RWPE1 (cell line): ENCODE measurements around the gene FOXL1.

Source experiments
- CTCF ChIA-PET: fragments of 350-600 bp; sonication (Branson Sonifier 250); formaldehyde crosslinking; extraction: SDS; loops from one replicate; lab custom pipeline; 2021; lab: Yijun Ruan, JAX
- POLR2A ChIA-PET: fragments of 400-600 bp; formaldehyde crosslinking; extraction: SDS; loops from one replicate; lab custom pipeline; 2020; ENCODE audit warnings: antibody characterized with exemption; ENCODE audit not compliant: low non-redundant PET; lab: Yijun Ruan, JAX
- DNase-seq: peaks from one replicate; pipeline ENCODE4 v3.0.0; 2012; ENCODE audit warnings: low spot score
- H3K27ac ChIP-seq: fragments of 450-650 bp; 2 replicates; pipeline ENCODE4 v1.5.1; 2017
- TF ChIP-seq, protein P1 (sequence below): fragments of 450-650 bp; conservative IDR thresholded peaks from 2 replicates; pipeline ENCODE4 v1.5.1; 2017; ENCODE audit warnings: low read depth, mild to moderate bottlenecking

FOXL1 gene

DNA sequence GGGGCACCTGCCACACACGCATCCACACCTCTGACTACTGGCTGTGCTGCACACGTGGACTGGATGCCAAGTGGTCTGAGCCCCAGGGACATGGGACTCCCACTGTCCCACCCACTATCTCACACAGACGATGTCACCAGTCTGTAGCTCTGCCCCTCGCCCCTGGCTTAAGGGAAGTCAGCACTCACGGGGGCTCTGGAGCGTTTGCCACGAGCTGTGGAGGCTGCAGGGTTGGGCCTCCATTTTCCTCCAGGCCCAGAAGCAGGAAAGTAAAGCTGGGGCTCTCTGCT is 45.9 kb upstream of the FOXL1 start:
- H3K27ac ChIP-seq, result no peak overlapping the region
- no peak for DNase-seq
- TF ChIP-seq, protein P1, sequence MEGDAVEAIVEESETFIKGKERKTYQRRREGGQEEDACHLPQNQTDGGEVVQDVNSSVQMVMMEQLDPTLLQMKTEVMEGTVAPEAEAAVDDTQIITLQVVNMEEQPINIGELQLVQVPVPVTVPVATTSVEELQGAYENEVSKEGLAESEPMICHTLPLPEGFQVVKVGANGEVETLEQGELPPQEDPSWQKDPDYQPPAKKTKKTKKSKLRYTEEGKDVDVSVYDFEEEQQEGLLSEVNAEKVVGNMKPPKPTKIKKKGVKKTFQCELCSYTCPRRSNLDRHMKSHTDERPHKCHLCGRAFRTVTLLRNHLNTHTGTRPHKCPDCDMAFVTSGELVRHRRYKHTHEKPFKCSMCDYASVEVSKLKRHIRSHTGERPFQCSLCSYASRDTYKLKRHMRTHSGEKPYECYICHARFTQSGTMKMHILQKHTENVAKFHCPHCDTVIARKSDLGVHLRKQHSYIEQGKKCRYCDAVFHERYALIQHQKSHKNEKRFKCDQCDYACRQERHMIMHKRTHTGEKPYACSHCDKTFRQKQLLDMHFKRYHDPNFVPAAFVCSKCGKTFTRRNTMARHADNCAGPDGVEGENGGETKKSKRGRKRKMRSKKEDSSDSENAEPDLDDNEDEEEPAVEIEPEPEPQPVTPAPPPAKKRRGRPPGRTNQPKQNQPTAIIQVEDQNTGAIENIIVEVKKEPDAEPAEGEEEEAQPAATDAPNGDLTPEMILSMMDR, result no peak
- POLR2A ChIA-PET, result no interaction called here
- CTCF ChIA-PET, result interaction anchor here (0.6 to 1.5 kb wide), 2 partner anchors 12 to 1339 kb away, joined by 3 to 6 read pairs; no protein-coding TSS in a partner anchor

DNA sequence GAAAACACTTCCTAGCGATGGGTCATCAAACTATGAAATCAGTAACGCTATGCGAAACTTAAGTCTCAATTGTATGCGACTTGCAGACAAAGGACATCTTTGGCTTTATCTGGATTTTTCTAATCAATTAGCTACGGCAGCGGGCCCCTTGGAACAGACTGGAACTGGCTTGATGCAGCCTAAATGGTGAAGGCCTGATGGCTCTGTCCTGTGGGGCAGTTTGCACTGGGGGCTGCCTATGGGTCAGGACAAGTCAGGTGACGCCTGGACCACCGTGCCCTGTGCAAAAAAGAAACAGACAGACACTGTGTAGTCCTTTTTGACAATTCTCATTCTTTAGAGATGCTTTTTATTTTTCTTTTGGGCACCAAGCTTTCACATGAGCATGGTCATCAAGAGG is 45.3 kb upstream of the FOXL1 start:
- H3K27ac ChIP-seq, result no peak overlapping the region
- TF ChIP-seq, protein P1, result no peak
- DNase-seq, result no peak
- CTCF ChIA-PET, result interaction anchor here (1.5 kb wide), 1 partner anchor 13 kb away, joined by 6 read pairs; no protein-coding TSS in a partner anchor
- POLR2A ChIA-PET, result no interaction called here

DNA sequence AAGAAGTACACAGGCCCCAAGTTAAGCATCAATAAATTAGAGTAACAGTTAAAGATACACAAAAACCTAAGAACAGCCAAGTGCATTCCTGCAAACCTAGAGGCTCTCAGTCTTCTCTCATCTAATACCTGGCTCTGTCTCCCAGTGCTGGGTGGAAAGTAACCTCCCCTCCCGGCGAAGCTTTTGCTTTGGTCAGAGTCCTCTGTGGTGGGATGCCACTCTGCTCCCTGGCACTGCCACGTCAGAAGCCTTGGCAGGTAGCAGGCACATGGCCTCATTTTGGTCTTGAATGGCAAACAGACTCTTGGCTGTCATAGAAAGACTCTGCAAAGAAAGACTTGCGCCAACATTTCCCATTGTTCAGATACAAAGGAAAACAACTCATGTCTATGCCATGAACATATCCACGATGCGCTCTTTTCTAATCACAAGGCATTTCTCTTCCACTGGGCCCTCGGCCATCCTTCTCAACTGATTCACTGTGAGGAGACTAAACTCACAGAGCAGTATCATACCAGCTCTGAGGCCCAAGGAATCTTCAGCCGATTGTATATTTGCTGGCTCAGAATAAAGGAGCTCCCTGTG is 44.5 kb upstream of the FOXL1 start:
- ChIA-PET CTCF (interaction anchor here (1.5 kb wide), 1 partner anchor 14 kb away, joined by 6 read pairs; no protein-coding TSS in a partner anchor), POLR2A (no interaction called here)
- no peak overlapping the region for H3K27ac ChIP-seq
- DNase-seq, result no peak
- TF ChIP-seq, protein P1, result no peak

DNA sequence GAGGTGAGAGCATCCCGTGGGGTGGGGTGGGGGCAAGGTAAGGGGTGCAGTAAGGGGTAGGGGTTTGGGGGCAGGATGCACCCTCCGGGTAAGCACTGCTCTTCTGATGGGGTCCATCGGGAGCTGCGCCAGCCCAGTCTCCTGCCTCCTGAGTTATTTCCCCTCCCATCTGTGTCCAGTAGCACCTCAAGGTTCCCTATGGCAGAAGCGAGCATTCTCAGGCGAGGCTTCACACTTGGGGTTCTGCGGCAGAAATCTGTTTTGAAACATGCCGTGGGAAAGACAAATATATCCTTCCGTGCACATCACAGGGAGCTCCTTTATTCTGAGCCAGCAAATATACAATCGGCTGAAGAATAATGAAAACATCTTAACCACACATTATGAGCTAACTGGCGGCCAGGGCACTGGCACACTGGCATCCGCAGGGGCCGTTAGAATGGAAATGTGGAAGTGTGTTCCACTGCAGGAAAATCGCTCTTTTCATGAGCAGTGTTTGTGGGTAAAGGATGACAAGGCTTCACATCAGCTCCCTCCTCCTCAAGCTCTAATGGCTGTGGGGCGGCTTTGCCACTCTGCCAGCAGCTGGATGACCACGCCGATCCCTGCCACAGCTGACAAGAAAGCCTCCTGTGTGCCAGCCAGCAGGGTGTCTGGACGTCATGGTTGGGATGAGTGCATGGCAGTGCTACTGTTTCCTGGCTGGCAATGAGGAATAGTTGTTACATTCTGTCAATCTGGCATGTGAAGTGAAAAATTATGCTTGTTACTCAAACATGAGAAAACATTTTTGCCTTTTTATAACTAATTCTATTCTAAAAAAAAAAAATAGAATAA is 43.4 kb upstream of the FOXL1 start:
- POLR2A ChIA-PET, result no interaction called here
- CTCF ChIA-PET, result interaction anchor here (0.7 kb wide), 1 partner anchor 528 kb away, joined by 3 read pairs; no protein-coding TSS in a partner anchor
- no peak for DNase-seq
- TF ChIP-seq, protein P1, result no peak
- no peak overlapping the region for H3K27ac ChIP-seq

DNA sequence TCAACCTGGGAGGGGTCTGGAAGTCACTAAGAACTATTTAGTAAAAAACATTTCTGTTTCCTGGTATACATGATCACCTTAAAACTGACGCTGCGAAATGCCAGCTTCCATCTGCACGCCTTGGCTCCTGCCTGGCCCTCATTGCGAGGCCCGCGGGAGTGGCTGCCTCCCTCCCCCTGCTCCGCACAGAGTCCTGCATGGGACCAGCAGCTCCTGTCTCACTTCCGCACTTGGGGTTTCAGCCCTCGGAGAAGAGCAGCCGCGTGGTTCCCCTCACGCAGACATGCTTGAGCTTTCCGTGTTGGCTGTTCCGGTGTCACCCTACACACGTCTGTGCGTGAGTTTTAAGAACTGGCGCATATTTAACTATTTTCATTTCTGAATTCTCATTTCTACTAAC is 41.7 kb upstream of the FOXL1 start:
- TF ChIP-seq, protein P1, result no peak
- H3K27ac ChIP-seq, result no peak overlapping the region
- no peak for DNase-seq
- ChIA-PET POLR2A (no interaction called here), CTCF (no interaction called here)

DNA sequence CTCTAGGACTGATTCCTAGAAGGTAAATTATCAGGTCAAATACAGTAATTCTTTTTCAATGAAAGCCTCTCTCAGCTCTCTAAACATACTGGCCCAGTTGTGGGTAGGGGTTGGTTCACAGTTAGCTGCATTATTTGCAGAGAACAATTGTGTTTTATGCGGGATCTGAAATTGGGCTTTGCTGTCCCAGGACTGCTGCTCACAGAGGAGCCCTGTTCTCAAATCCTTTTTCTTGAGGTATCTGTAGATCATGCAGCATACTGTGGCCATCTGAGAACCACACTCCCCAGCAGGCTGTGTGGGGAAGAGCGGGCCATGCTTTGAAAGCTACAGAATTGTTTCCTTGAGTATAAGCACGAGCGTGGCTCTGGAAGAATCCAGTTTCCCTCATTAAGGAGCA is 40.9 kb upstream of the FOXL1 start:
- DNase-seq, result no peak
- POLR2A ChIA-PET, result no interaction called here
- TF ChIP-seq, protein P1, result no peak
- no peak overlapping the region for H3K27ac ChIP-seq
- CTCF ChIA-PET, result no interaction called here
